ENCODE data around the gene MZT2B.
"Not testable (repeated sequence)": the region's sequence is repeated elsewhere in the genome, so short reads cannot be mapped to it uniquely, and the experiment has no call there.

- not testable (repeated sequence) for TF ChIP-seq EZH2 (IDR thresholded peaks at IDR 0.05; ENCODE audit: borderline replicate concordance, insufficient read depth, low read depth, low read length, poor library complexity, severe bottlenecking); CTCF (IDR thresholded peaks at IDR 0.05)
These were observed 22.7 kb upstream of the MZT2B start for GRCh38 chr2:130159376-130159775.
